ENCODE data around the gene TASOR2.
A peak's percentile ranks its signal among the peaks of the same experiment; 100 is the strongest.

The TASOR2 gene

GRCh38 chr10:5684971-5685763 lies 529 bp downstream of the TASOR2 start:
- peak; percentile 62 for DNase-seq

DNA sequence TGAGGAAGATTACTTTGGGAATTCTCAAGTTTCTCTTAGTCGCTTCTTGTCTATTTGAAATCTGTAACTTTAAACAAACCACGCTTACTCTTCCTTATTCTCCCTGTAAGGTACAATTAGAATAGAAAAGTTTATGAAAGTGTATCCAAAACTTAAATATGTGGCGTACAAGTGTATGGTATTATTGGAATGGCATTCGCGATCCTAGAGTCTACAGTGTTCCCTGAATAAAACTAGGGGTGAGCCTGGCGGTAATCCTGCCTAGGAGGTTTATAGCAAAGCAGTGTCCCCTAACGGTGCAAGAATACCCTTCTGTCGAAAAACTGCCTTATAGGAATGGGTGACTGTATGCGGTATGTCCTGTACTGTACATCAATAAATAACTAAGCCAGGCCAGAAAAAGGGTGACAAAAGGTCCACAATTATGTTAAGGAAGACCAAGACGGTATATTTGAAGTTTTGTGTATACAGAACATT lies 1.2 kb downstream of the TASOR2 start:
- peak in 1 of 2 donors; percentile 13 for DNase-seq

DNA sequence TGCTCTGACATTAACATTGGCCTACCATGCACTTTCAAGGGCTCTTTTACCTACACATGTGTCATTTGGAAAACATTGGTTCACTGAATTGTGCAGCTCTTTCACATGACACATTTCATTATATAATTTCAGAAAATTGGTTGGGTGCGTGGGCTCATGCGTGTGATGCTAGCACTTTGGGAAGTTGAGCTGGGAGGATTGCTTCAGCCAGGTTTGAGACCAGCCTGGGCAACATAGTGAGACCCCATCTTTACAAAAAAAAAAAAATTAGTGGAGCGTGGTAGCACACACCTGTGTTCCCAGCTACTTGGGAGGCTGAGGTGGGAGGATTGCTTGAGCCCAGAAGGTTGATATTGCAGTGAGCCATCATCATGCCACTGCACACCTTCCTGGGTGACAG lies 3.9 kb downstream of the TASOR2 start:
- no peak for DNase-seq

GRCh38 chr10:5691786-5692185 lies 7.1 kb downstream of the TASOR2 start:
- no peak for DNase-seq

DNA sequence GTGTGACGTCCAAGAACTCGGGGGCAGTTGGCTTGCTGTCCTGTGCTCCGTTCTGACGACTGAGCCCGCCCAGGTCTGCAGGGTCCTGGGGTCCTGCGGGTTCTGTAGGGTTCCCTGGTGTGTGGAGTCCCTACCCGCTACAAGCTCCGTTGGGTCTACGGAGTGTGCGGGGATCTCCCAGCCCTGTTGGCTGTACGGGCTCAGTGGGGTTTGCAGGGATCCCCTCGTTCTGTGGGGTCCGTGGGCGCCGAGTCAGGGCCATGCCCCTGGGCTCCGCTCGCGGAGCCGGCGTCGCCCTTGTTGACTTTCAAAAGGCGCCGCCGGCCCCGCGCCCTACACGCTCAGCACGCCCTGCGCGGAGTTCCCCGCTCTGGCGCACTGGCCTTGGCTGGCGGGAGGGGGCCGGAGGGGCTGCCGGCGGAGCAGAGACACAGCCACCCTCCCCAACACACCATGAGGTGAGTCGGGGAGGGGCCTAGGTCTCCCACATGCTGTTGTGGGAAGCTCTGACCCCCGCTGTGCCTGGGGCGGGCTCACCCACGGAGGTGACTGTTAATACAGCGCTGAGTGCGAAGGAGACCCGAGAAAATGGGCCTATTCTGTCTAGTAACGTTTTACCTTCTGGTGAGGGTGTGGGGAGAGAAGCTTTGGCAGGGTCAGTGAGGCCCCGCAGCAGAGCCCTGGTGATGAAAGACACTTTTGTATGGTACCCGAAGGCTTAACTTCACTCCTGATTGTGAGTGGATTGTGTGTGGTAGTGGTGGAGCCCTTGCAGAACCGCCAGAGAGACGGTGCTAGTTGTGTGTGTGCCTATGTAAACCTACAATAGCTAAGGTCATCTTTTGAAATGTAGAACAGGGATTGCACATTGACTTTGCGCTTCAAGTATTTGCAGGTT lies 8.1 kb downstream of the TASOR2 start:
- DNase-seq = peak; percentile 63 to 71

DNA sequence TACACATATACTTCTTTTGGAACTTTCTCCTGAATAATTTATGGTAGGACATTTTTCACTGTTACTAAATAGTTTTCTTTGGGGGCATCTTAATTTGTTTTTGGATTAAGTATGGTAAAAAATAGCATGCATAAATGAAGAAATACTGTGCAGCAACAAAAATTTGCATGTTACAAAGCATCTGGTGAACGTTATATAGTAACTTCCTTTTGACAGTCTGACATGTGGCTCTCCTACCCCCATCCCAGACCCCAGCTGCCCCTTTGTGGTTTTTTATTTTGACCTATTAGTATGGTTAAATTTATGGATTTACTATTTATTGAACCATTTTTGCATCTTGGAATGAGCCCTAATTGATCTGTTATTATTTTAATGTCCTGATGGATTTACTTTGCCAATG lies 9.9 kb downstream of the TASOR2 start:
- DNase-seq = no peak

GRCh38 chr10:5697342-5697741 lies 12.7 kb downstream of the TASOR2 start:
- no peak for DNase-seq

GRCh38 chr10:5698062-5698461 lies 13.4 kb downstream of the TASOR2 start:
- DNase-seq = no peak

- no peak for DNase-seq
Measured at GRCh38 chr10:5708356-5708755, 23.7 kb downstream of the TASOR2 start.

- no peak for DNase-seq
Measured at GRCh38 chr10:5709865-5710264, 25.2 kb downstream of the TASOR2 start.

- peak in 1 of 2 donors; percentile 26 for DNase-seq
Measured at GRCh38 chr10:5710859-5711258, 26.2 kb downstream of the TASOR2 start.

GRCh38 chr10:5711642-5712041 lies 27.0 kb downstream of the TASOR2 start:
- peak in 1 of 2 donors; percentile 13 for DNase-seq

- no peak for DNase-seq
Measured at GRCh38 chr10:5719546-5719945, 34.9 kb downstream of the TASOR2 start.

DNA sequence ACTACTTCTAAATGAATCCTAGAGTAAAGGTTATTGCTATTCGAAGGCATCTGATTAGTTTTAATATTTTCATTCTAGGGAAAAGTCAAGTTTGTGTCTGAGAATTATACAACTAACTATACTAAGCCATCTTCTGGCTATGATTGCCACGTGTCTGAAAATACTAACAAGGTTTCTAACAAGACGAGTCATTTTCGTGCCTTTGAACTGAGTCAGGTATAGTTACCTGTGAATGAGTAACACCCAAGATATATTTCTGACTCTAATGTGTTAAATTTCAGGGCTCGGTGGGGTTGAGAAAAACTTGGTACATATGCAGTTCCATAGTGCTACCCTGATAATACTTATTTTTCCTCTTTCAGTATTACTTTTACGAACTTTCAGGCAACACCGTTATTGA lies 35.5 kb downstream of the TASOR2 start:
- DNase-seq = no peak

DNA sequence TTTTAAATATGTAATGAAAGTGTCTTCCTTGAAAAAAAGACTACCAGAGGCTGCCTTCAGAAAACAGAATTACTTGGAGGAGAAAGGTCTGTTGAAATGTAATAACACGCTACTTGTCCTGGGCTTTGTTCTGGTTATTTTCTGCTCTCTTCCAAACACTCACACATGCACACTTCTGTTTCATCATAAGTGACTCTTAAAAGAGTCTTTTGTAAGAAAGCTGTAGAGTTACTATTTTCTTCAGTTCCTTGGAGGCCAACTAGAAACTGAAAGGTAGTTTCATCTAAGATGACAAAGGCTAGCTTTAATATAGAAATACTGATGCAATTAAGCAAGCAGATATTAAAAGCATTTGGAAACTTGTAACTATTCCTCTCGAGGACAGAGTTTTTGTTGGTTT lies 39.1 kb downstream of the TASOR2 start:
- DNase-seq = no peak

- DNase-seq = no peak
Measured at GRCh38 chr10:5730766-5731165, 46.1 kb downstream of the TASOR2 start.

DNA sequence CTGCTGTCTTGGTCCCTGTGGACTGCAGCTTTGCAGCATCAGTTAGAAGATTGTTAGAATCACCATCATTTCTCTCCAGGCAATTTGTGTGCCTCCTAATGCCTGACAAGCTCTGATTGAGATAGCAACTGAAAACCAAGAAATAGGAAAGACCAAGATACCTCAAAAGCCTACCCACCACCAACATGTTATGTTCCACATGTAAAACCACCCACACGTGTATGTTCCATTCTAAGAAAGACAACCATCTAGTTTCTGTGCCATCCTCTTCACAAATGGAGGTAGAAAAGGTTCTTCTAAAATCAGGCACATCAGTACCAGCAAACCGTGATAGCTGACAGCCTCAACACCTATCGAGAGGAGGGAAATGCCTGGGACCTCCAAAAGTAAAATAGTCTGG lies 46.9 kb downstream of the TASOR2 start:
- DNase-seq = no peak

DNA sequence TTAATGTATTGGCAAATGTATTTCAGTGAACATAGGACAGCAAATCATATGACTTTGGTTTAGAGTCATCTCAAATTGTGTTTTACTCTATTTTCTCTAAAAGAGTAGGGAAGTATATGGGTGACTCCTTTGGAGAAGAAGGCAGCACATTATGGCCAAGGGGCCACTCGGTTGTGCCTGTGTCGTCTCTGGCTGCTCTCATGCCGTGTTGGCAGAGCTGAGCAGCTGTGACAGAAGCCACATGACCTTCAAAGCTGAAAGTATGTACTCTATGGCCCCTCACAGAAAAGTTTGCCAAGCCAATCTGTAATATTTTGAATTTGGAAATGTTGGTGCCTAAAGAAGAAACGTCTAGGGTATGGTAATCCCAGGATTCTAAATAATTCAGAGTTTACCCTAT lies 47.5 kb downstream of the TASOR2 start:
- no peak for DNase-seq

Data from CD4-positive, alpha-beta T cell treated with Interleukin-4 for 1 hour (primary cell).